Measurements from ENCODE around the gene EIF4E2.

DNA sequence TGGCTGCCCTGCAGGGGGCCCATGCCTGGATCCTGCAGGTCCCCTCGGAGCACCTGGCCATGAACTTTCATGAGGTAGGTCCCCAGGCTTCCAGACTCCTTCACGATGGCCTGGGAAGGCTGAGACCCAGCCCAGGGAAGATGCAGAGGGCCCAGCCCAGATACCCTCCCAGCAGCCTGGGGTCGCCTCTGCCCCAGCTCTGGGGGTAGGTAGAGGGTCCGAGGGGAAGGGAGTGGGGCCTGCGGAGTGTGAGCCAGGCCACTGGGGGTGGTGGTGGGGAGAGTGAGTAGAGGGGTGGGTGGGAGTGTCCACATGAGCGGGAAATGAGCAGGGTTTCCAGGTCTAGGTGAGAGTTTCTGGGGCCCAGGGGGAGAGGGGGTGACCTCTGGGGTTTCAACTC lies 25.7 kb upstream of the EIF4E2 start:
- TF ChIP-seq CTCF (IDR thresholded peaks at IDR 0.05), result no peak
- no peak for TF ChIP-seq POLR2A (IDR thresholded peaks at IDR 0.05)
- TF ChIP-seq POLR2AphosphoS5 (IDR thresholded peaks at IDR 0.05), result no peak

Measured in prostate gland (tissue), 2 donors.